ENCODE measurements around the gene ERBB4. TPM values are rescaled to one million over a fixed set of nuclear protein-coding genes. Genes with fewer than 3 reads are reported as not detected.

Gene ERBB4
- total RNA-seq, 1 experiment from 2014 or later, result 0.04 TPM

DNA sequence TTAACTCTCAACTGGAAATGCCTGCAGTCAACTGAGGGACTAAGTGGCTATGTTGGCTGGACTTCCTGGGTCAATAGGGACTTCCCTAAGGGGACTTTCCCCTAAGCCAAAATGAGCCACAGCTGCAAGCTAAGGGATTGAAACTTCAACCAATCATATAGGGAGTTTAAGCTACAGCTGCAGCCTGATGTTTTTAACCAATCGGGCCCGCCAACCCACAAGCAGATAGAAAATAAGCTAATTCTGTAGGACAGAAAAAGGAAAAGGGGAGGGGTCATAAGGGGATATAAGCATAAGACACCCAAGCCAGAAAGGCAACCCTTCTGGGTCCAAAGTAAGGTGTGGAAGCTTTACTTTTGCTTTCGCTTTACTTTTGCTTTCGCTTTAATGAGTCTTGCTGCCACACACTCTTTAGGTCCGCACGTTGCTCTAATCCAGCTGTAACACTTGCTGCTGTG lies 927.5 kb downstream of the ERBB4 start:
- TF ChIP-seq, protein P1, sequence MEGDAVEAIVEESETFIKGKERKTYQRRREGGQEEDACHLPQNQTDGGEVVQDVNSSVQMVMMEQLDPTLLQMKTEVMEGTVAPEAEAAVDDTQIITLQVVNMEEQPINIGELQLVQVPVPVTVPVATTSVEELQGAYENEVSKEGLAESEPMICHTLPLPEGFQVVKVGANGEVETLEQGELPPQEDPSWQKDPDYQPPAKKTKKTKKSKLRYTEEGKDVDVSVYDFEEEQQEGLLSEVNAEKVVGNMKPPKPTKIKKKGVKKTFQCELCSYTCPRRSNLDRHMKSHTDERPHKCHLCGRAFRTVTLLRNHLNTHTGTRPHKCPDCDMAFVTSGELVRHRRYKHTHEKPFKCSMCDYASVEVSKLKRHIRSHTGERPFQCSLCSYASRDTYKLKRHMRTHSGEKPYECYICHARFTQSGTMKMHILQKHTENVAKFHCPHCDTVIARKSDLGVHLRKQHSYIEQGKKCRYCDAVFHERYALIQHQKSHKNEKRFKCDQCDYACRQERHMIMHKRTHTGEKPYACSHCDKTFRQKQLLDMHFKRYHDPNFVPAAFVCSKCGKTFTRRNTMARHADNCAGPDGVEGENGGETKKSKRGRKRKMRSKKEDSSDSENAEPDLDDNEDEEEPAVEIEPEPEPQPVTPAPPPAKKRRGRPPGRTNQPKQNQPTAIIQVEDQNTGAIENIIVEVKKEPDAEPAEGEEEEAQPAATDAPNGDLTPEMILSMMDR (conservative IDR thresholded peaks at IDR 0.05), result no peak
- Histone ChIP-seq H2AFZ (ENCODE audit: low read length) (no peak overlapping the region), H4K8ac (replicated peaks; ENCODE audit: insufficient read length, low read depth, low read length) (no peak overlapping the region), H4K20me1 (ENCODE audit: control insufficient read depth, insufficient read depth, insufficient read length) (no peaks in the 10 kb centered on the region), H2BK5ac (ENCODE audit: insufficient read length, low read length) (no peak overlapping the region), H3K9ac (ENCODE audit: extremely low read depth, insufficient read length, low read length) (no peak overlapping the region), H3K23me2 (ENCODE audit: insufficient read length, low read depth, low read length, poor library complexity, severe bottlenecking) (no peaks in the 10 kb centered on the region), H3K18ac (ENCODE audit: insufficient read length, low read depth, low read length) (no peak overlapping the region), H2BK12ac (ENCODE audit: insufficient read length, low read depth, low read length) (no peak overlapping the region), H2BK20ac (ENCODE audit: low read depth, low read length, poor library complexity, severe bottlenecking) (no peak overlapping the region), H2BK120ac (ENCODE audit: low read depth, low read length, poor library complexity, severe bottlenecking) (no peak overlapping the region), H3K56ac (ENCODE audit: insufficient read length, low read depth, low read length) (no peak overlapping the region), H2AK5ac (ENCODE audit: insufficient read length, low read length) (no peak overlapping the region), H3K23ac (ENCODE audit: insufficient read length, low read depth, low read length) (no peak overlapping the region), H3K27me3 (ENCODE audit: insufficient read depth, low read length) (no peaks in the 10 kb centered on the region), H3K4ac (ENCODE audit: low read depth, low read length) (no peak overlapping the region), H2BK15ac (ENCODE audit: low read depth, low read length) (no peak overlapping the region), H3K79me2 (ENCODE audit: insufficient read depth, low read length) (no peaks in the 10 kb centered on the region), H3K9me3 (ENCODE audit: control insufficient read depth, low read depth, low read length) (no peaks in the 10 kb centered on the region), H3K4me1 (ENCODE audit: insufficient read depth, low read length) (peaks cover 5% of the 10 kb centered on the region; the same call in 1 of the 2 replicates), H4K5ac (ENCODE audit: insufficient read length, low read depth, low read length) (no peak overlapping the region), H3T11ph (ENCODE audit: low read length) (no peak overlapping the region), H3K14ac (ENCODE audit: insufficient read depth, low read length) (no peak overlapping the region), H3K27ac (ENCODE audit: insufficient read length, low read depth, low read length) (no peak overlapping the region), H4K91ac (ENCODE audit: insufficient read length, low read depth, low read length) (no peak overlapping the region), H3K4me2 (ENCODE audit: insufficient read depth, insufficient read length, low read length) (no peak overlapping the region), H3K79me1 (ENCODE audit: insufficient read depth, low read depth, low read length, poor library complexity, severe bottlenecking) (no peaks in the 10 kb centered on the region)
- Mint-ChIP-seq H3K4me3 (no peak overlapping the region), H3K27me3 (ENCODE audit: low read depth) (no peaks in the 10 kb centered on the region), H3K36me3 (ENCODE audit: insufficient read depth in 1 of 3, low read depth in 3 of 3) (no peaks in the 10 kb centered on the region), H3K27ac (no peak overlapping the region), H3K9me3 (no peaks in the 10 kb centered on the region), H3K4me1 (peaks cover 9% of the 10 kb centered on the region in 2 experiments)
- no peak for DNase-seq
- WGBS (ENCODE audit: extremely low coverage, insufficient read length, low lambda C conversion rate), result no CpG with 5 or more reads among the region's 6 CpGs

Measured in H9 (cell line).